DOHH2 (cell line): Measurements from ENCODE around the gene RBM20.

Source experiments
- H3F3A ChIP-seq: fragments of 200-600 bp; sonication (generic), shearing (Covaris generic); 2 replicates; pipeline ENCODE4 v1.6.0; 2016; ENCODE audit warnings: antibody characterized with exemption, mild to moderate bottlenecking; ENCODE audit not compliant: control insufficient read depth, insufficient read depth
- H3K27ac ChIP-seq: fragments of 200-600 bp; sonication (generic); 2 replicates; pipeline ENCODE4 v1.5.1; 2014; ENCODE audit warnings: low read depth, mild to moderate bottlenecking, low read length, moderate library complexity
- H3K27me3 ChIP-seq: fragments of 200-600 bp; sonication (generic); 2 replicates; pipeline ENCODE4 v1.6.1; 2014; ENCODE audit warnings: mild to moderate bottlenecking, low read length, mixed read lengths; ENCODE audit not compliant: control insufficient read depth
- H3K36me3 ChIP-seq: fragments of 200-600 bp; sonication (generic); 2 replicates; pipeline ENCODE4 v1.6.1; 2014; ENCODE audit warnings: mild to moderate bottlenecking, low read length, moderate library complexity, mixed read lengths; ENCODE audit not compliant: control insufficient read depth
- H3K4me1 ChIP-seq: fragments of 200-600 bp; sonication (generic); 2 replicates; pipeline ENCODE4 v1.6.1; 2014; ENCODE audit warnings: mild to moderate bottlenecking, low read length, mixed read lengths; ENCODE audit not compliant: control insufficient read depth
- H3K4me2 ChIP-seq: fragments of 200-600 bp; sonication (generic); 2 replicates; pipeline ENCODE4 v1.6.0; 2014; ENCODE audit warnings: mild to moderate bottlenecking, low read length, moderate library complexity
- H3K4me3 ChIP-seq: fragments of 200-600 bp; sonication (generic); 2 replicates; pipeline ENCODE4 v1.5.1; 2014; ENCODE audit warnings: mild to moderate bottlenecking, low read length, mixed read lengths
- H3K79me2 ChIP-seq: fragments of 200-600 bp; sonication (generic); 2 replicates; pipeline ENCODE4 v1.6.1; 2014; ENCODE audit warnings: mild to moderate bottlenecking, low read length, mixed read lengths; ENCODE audit not compliant: control insufficient read depth
- H3K9me2 ChIP-seq: fragments of 200-600 bp; sonication (generic); replicated peaks from 2 replicates; pipeline ENCODE4 v1.6.1; 2014; ENCODE audit warnings: mild to moderate bottlenecking, low read length, mixed read lengths; ENCODE audit not compliant: control insufficient read depth
- H3K9me3 ChIP-seq: fragments of 200-600 bp; sonication (generic); 2 replicates; pipeline ENCODE4 v1.6.1; 2014; ENCODE audit warnings: antibody characterized with exemption, low read length, mixed read lengths; ENCODE audit not compliant: control insufficient read depth, insufficient read depth
- H4K20me1 ChIP-seq: fragments of 200-600 bp; sonication (generic); 2 replicates; pipeline ENCODE4 v1.6.0; 2014; ENCODE audit warnings: low read depth, mild to moderate bottlenecking, antibody characterized with exemption, low read length, moderate library complexity; ENCODE audit not compliant: control insufficient read depth, insufficient read depth
- EZH2phosphoT487 ChIP-seq: fragments of 200-600 bp; sonication (generic); IDR thresholded peaks from 2 replicates; pipeline ENCODE4 v1.6.1; 2017; ENCODE audit warnings: borderline replicate concordance, mild to moderate bottlenecking, antibody characterized with exemption, low read length, moderate library complexity, mixed read lengths
- TF ChIP-seq, protein P1 (sequence below): fragments of 200-600 bp; sonication (generic); IDR thresholded peaks from one replicate; pipeline ENCODE4 v1.5.1; 2014; ENCODE audit warnings: antibody characterized with exemption, mild to moderate bottlenecking, low read depth, low read length; ENCODE audit not compliant: poor library complexity, severe bottlenecking

Gene RBM20

DNA sequence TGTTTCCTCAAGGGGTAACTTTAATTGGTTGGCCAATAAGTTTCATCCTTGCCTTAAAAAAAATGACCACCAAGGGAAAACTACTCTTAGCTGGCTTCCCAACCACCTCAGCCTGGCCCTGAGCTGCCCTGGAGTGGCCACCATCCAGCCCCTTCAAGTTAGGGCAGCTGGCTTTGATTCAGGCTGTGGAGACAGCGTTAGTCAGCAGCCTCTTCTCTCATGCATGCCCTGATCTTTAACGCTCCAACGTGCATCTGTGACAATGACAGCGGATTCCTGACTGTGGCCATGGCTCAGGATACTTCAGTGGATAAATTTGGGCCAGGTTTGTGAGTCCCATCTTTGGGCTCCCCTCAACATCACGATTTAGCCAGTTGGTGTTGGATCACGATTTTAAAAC lies 111.6 kb downstream of the RBM20 start:
- no peak overlapping the region for H3K4me2 ChIP-seq

DNA sequence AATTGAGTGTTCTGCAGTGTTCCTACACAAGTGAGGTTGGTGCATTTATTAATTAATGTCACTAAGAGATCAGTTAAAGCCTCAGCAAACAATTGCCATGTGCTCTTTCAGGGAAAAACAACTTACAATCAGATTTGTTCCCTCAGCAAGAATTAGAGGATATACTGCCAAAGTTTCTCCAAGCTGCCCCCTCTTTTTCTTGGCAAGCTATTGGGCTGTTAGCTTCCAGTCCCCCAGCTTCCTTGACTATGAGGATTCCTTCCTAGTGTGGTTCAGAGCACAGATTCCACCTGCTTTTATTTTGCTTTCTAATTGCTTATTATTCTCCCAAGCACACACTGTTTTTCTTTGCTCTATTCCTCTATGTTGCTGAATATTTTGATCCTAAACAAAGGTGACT lies 112.7 kb downstream of the RBM20 start:
- H3K27ac ChIP-seq = no peak overlapping the region
- no peak overlapping the region for H3K4me2 ChIP-seq
- H3K9me3 ChIP-seq = no peaks in the 10 kb centered on the region
- no peaks in the 10 kb centered on the region for H3K4me1 ChIP-seq
- H3K36me3 ChIP-seq = no peaks in the 10 kb centered on the region
- H3K79me2 ChIP-seq = no peaks in the 10 kb centered on the region
- H3K27me3 ChIP-seq = no peaks in the 10 kb centered on the region
- no peaks in the 10 kb centered on the region for H4K20me1 ChIP-seq
- no peak overlapping the region for H3K4me3 ChIP-seq
- no peak for TF ChIP-seq EZH2phosphoT487
- TF ChIP-seq, protein P1, sequence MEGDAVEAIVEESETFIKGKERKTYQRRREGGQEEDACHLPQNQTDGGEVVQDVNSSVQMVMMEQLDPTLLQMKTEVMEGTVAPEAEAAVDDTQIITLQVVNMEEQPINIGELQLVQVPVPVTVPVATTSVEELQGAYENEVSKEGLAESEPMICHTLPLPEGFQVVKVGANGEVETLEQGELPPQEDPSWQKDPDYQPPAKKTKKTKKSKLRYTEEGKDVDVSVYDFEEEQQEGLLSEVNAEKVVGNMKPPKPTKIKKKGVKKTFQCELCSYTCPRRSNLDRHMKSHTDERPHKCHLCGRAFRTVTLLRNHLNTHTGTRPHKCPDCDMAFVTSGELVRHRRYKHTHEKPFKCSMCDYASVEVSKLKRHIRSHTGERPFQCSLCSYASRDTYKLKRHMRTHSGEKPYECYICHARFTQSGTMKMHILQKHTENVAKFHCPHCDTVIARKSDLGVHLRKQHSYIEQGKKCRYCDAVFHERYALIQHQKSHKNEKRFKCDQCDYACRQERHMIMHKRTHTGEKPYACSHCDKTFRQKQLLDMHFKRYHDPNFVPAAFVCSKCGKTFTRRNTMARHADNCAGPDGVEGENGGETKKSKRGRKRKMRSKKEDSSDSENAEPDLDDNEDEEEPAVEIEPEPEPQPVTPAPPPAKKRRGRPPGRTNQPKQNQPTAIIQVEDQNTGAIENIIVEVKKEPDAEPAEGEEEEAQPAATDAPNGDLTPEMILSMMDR = no peak
- no peaks in the 10 kb centered on the region for H3F3A ChIP-seq
- H3K9me2 ChIP-seq = no peaks in the 10 kb centered on the region

More for the DNA sequence above, 111.6 kb downstream of the RBM20 start:
- Histone ChIP-seq H4K20me1 (no peaks in the 10 kb centered on the region), H3K4me1 (no peaks in the 10 kb centered on the region), H3K36me3 (no peaks in the 10 kb centered on the region), H3K79me2 (no peaks in the 10 kb centered on the region), H3K9me3 (no peaks in the 10 kb centered on the region), H3K27ac (no peak overlapping the region), H3K9me2 (no peaks in the 10 kb centered on the region), H3K4me3 (no peak overlapping the region), H3F3A (no peaks in the 10 kb centered on the region), H3K27me3 (no peaks in the 10 kb centered on the region)
- TF ChIP-seq, protein P1 = no peak
- no peak for TF ChIP-seq EZH2phosphoT487

DNA sequence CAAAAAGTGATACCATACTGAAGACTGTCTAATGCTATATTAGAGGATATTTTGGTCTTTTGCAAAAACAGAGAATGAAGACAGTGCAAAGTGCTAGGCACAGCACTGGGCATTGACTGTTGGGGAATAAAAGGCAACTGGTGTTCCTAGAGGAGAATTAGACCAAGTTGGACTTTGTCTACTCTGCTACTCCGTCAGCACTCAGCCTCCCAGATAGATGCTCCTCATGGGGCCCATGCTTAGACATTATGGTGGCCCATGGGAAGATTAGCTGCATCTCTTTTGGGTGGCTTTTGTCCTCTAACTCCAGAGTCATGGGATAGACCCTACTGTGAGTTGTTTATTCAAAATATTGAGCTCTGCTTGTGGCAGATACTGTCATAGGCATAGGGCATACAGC lies 113.5 kb downstream of the RBM20 start:
- no peaks in the 10 kb centered on the region for H3K36me3 ChIP-seq
- no peaks in the 10 kb centered on the region for H3K9me2 ChIP-seq
- H4K20me1 ChIP-seq = no peaks in the 10 kb centered on the region
- H3K27ac ChIP-seq = no peak overlapping the region
- H3K9me3 ChIP-seq = no peaks in the 10 kb centered on the region
- no peak overlapping the region for H3K4me2 ChIP-seq
- H3F3A ChIP-seq = no peaks in the 10 kb centered on the region
- no peak for TF ChIP-seq EZH2phosphoT487
- TF ChIP-seq, protein P1 = no peak
- no peaks in the 10 kb centered on the region for H3K4me1 ChIP-seq
- no peaks in the 10 kb centered on the region; the same call in 1 of the 2 replicates for H3K27me3 ChIP-seq
- H3K4me3 ChIP-seq = no peak overlapping the region
- no peaks in the 10 kb centered on the region for H3K79me2 ChIP-seq
